Measurements from ENCODE around the gene PLSCR1. TPM values are rescaled to one million over a fixed set of nuclear protein-coding genes. Genes with fewer than 3 reads are reported as not detected.

Gene PLSCR1
- total and polyA plus RNA-seq, 2 donors (not counting 1 experiment from before 2014, with no cell fraction given) = 16.8 to 44.6 TPM

Small RNAs within 50 kb of the gene (small RNA-seq; reads per million reads assigned to genes)
- not detected for gene RNU6-428P (ENCODE audit: insufficient read length, low read depth, low replicate concordance)

Other genes with a start within 250 kb of the PLSCR1 start
- gene PLSCR2, start 75.0 kb downstream of the PLSCR1 start, total RNA-seq = 0.54 and 0.61 TPM in 2 replicates
- 0.15 TPM in 1 of 2 replicates, not detected in the other for gene PLSCR2, start 75.0 kb downstream of the PLSCR1 start, polyA plus RNA-seq
- not detected in 2 replicates for gene PLSCR5, start 60.7 kb upstream of the PLSCR1 start, total RNA-seq
- not detected in 2 replicates for gene PLSCR5, start 60.7 kb upstream of the PLSCR1 start, polyA plus RNA-seq